Astrocyte of the spinal cord (primary cell): ENCODE data around the gene WDR91.

Source experiments
- DNase-seq: peaks from one replicate; pipeline ENCODE4 v3.0.0; 2011; ENCODE audit warnings: low read depth, low spot score
- H3K4me3 ChIP-seq: 2 replicates; pipeline ENCODE4 v1.5.1; 2011; ENCODE audit warnings: low read depth, mild to moderate bottlenecking, low read length, moderate library complexity
- in situ Hi-C: cut with HindIII; loops from 2 replicates; pipeline ENCODE4 v1.10.0; 2017; ENCODE audit warnings: low sequenced_read_pairs
- TF ChIP-seq, protein P1 (sequence below): IDR thresholded peaks from 2 replicates; pipeline ENCODE4 v1.5.1; 2012; ENCODE audit warnings: low read depth, mild to moderate bottlenecking, low read length, inconsistent platforms

The WDR91 gene

DNA sequence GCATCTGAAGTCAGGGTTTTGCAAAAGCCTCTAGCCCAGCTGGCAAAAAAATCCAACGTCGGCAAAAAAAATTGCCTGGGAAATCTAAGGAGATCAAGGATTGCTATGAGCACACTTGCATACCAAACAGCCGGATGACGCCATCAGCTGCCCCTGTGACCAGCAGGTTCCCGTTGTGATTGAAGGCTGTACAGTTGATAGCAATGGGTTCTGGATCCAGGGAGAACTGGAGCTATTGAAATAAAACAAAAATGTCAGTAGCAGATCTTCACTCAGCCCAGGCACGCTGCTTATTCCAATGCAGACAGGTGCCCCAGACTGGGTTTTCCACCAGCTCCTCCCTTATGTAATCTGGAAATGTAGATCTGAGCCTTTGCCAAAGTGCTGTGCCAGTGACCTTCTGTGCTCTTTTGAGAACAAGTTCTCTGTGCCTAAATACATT lies 22.1 kb downstream of the WDR91 start:
- H3K4me3 ChIP-seq, result no peak overlapping the region
- in situ Hi-C loops, result no loop called here
- no peak for DNase-seq
- TF ChIP-seq, protein P1, sequence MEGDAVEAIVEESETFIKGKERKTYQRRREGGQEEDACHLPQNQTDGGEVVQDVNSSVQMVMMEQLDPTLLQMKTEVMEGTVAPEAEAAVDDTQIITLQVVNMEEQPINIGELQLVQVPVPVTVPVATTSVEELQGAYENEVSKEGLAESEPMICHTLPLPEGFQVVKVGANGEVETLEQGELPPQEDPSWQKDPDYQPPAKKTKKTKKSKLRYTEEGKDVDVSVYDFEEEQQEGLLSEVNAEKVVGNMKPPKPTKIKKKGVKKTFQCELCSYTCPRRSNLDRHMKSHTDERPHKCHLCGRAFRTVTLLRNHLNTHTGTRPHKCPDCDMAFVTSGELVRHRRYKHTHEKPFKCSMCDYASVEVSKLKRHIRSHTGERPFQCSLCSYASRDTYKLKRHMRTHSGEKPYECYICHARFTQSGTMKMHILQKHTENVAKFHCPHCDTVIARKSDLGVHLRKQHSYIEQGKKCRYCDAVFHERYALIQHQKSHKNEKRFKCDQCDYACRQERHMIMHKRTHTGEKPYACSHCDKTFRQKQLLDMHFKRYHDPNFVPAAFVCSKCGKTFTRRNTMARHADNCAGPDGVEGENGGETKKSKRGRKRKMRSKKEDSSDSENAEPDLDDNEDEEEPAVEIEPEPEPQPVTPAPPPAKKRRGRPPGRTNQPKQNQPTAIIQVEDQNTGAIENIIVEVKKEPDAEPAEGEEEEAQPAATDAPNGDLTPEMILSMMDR, result no peak

DNA sequence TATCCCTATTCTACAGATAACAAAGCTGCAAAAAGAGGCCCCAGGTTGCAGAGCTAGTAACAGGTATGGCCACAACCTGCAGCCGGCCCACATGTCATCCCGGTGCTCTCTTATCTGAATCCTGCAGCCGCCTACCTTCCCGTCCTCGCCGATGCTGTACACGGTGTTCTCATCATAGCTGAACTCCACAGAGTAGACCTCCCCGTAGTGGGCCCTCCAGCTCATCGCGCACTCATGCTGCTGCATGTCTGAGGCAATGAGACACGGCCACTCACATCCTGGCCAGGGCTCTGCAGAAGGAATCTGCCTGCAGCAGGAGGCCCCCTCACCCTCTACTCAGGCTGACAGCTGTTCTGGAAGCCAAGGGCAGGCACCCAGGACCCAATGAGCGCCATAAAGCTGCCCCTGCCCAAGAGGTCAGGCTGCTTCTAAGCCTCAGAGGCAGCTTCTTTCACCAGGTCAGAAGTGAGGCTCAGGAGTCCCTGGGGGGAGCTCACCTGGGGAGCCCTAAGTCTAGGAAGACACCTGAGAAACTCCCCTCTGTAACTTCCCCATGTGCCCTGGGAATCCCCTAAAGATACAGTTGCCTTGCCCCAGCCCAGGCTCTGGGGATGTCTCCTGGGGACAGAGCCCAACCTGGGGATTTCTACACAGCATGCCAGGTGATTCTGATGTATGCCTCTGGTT lies 22.9 kb downstream of the WDR91 start:
- H3K4me3 ChIP-seq, result no peak overlapping the region
- DNase-seq, result no peak
- in situ Hi-C loops, result no loop called here
- TF ChIP-seq, protein P1, result no peak

DNA sequence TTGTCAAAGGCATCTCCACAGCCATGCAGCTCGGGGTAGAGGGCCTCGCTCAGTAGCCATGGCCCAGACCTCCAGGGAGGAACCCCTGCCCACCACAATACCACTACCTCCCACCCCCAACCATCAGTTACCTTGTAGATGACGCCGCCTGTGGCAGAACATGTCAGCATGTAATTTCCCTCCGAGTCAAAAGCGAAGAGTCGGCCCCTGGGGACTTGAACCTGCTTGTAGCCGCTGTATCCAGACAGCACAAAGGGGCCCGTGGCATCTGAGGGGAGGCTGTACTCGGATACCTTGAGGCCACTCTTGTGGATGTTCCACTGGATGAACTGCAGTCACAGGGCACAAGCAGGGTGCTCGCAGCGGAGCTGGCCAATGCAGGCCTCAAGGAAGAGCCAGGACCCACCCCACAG lies 24.5 kb downstream of the WDR91 start:
- in situ Hi-C loops, result no loop called here
- no peak overlapping the region for H3K4me3 ChIP-seq
- TF ChIP-seq, protein P1, result no peak
- DNase-seq, result no peak

DNA sequence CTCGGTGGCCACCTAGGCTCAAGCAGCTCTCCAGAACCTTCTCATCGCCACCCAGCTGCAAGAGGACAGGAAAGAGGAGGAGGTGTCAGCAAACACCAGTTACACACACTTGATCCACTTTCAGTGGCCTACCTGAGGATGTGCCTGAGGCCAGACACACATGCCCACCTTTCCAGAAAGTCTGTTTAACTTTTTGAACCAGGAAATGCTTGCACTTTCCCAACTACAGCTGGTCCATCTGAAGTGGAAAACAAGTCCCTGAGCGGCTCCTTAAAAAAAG lies 25.1 kb downstream of the WDR91 start:
- in situ Hi-C loops, result no loop called here
- no peak overlapping the region for H3K4me3 ChIP-seq
- TF ChIP-seq, protein P1, result no peak
- no peak for DNase-seq

DNA sequence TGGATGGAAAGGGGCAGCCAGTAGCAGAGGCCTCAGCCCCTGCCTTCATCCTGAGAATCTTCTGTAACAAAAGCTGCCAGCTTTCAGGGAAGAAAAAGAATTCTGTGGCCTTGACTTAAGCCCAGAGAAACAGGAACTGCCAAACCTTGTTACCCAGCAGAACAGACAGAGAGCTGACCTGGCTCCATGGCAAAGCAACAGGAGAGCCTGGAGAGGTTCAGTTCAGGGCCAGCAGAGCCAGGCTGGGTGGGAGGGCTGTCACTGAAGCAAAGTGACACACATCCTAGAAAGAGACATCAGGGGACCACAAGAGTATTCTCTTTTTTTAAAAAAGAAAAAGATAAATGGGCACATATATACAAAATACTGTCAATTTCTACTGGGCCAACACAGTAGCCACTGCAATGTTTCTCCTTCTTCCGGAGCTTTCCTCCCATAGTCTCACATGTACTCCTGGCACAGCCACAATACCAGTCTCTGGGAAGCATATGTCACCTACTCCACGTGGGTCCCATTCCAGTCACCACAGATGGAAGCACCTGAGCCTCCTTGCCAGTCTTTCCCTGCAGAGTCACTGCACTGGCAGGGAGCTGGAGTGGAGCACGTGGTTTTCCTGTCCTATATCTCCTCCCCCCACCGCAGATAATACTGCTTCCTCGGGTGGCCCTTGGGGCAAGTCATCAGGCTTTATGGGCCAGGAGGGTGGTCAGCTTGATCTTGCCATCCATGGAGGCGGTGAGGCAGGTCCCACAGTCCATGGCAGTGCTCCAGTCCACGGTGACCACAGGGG lies 25.7 kb downstream of the WDR91 start:
- no peak for DNase-seq
- H3K4me3 ChIP-seq, result no peak overlapping the region
- TF ChIP-seq, protein P1, result no peak
- in situ Hi-C loops, result no loop called here

DNA sequence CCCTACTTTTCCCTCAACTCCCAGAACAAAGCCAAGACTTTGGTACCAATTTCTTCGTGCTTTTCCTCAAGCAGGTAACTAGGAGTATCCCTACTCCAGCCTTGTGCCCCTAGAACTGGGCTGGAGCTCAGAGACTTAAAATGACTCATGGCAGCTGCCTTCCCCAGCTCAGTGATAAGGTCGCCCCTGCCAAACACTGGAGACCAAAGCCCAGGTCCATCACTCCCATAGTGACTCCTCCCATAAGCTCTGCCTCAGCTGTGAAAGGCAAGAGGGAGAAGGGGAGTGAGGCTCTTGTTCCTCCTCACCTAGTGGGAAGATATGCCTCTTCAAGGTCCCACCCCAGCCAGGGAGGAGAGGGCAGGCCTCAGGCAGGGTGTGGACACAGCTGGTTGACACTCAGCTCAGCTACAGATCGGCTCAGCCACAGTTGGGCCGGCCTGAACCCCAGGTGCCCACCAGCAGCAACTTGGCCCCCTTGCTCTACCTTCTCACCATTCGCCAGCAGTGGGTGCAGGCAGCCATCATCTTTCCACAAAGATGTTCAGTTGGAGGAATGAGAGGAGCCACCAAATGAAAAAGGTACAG lies 27.0 kb downstream of the WDR91 start:
- in situ Hi-C loops, result no loop called here
- TF ChIP-seq, protein P1, result no peak
- H3K4me3 ChIP-seq, result no peak overlapping the region
- DNase-seq, result no peak
